ENCODE measurements around the gene SASH3. TPM values are rescaled to one million over a fixed set of nuclear protein-coding genes. Genes with fewer than 3 reads are reported as not detected.

The SASH3 gene
- total RNA-seq, 2 donors from 2014 or later = 2.1 to 8.3 TPM

DNA sequence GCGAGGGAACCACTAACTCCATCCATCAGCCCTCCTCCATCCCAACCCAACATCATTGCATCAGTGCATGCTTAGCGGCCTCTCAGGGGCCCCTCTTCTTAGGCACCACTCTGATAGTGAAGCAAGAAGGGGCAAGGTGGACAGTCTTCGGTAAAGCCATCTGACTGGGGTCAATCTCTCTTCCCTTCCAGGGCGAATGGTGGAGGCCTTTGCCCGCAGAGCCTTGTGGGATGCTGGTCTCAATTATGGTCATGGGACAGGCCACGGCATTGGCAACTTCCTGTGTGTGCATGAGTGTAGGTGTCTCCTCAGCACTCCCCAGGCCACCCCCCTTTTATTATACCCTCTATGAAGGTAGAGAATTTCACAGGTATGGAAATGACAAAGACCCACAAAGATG is 18.8 kb upstream of the SASH3 start:
- TF ChIP-seq, protein P1, sequence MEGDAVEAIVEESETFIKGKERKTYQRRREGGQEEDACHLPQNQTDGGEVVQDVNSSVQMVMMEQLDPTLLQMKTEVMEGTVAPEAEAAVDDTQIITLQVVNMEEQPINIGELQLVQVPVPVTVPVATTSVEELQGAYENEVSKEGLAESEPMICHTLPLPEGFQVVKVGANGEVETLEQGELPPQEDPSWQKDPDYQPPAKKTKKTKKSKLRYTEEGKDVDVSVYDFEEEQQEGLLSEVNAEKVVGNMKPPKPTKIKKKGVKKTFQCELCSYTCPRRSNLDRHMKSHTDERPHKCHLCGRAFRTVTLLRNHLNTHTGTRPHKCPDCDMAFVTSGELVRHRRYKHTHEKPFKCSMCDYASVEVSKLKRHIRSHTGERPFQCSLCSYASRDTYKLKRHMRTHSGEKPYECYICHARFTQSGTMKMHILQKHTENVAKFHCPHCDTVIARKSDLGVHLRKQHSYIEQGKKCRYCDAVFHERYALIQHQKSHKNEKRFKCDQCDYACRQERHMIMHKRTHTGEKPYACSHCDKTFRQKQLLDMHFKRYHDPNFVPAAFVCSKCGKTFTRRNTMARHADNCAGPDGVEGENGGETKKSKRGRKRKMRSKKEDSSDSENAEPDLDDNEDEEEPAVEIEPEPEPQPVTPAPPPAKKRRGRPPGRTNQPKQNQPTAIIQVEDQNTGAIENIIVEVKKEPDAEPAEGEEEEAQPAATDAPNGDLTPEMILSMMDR (IDR thresholded peaks at IDR 0.05) = no peak
- DNase-seq (ENCODE audit: low spot score) = no peak
- Histone ChIP-seq H3K4me3 (no peak overlapping the region), H3K27me3 (no peaks in the 10 kb centered on the region), H3K36me3 (no peaks in the 10 kb centered on the region), H3K9me3 (no peaks in the 10 kb centered on the region), H3K27ac (no peak overlapping the region), H3K4me1 (peaks cover 0 to 12% of the 10 kb centered on the region in 2 donors)

DNA sequence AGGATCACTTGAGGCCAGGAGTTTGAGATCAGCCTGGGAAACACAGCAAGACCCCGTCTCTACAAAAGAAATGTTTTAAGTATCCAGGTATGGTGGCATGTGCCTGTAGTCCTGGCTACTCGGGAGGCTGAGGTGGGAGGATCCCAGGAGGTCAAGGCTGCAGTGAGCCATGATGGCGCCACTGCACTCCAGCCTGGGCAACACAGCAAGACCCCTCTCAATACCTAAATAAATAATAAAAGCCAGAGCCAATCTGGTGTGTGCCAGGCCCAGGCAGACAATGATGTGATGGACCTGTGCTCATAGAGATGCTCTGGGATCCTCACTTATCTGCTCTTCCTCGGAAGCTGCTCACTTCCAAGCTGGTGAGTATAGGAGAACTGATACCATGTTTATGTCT is 18.2 kb upstream of the SASH3 start:
- no peaks in the 10 kb centered on the region for H3K36me3 ChIP-seq
- no peaks in the 10 kb centered on the region for H3K9me3 ChIP-seq
- H3K27ac ChIP-seq = no peak overlapping the region
- H3K4me3 ChIP-seq = no peak overlapping the region
- TF ChIP-seq, protein P1 (IDR thresholded peaks at IDR 0.05) = no peak
- DNase-seq (ENCODE audit: low spot score) = no peak
- no peaks in the 10 kb centered on the region for H3K27me3 ChIP-seq
- peaks cover 0 to 12% of the 10 kb centered on the region in 2 donors for H3K4me1 ChIP-seq

DNA sequence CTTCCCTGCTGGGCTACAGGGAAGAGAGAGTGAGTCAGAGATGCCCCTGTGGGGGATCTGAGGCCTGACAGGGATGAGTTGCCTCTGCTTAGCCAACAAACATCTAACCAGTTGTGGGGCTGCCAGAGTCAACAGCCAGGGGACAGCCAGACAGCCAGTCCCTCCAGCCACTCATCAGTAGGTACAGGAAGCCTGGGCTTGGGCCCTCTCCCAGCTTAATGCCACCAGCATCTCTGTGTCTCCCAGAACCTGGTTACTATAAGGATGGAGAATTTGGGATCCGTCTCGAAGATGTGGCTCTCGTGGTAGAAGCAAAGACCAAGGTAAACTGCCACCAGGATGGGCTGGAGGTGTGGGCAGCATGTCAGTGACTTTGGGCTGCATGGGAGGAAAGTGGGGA is 17.3 kb upstream of the SASH3 start:
- TF ChIP-seq, protein P1 (IDR thresholded peaks at IDR 0.05) = no peak
- DNase-seq (ENCODE audit: low spot score) = no peak
- H3K27me3 ChIP-seq = no peaks in the 10 kb centered on the region
- H3K4me1 ChIP-seq = peaks cover 0 to 12% of the 10 kb centered on the region in 2 donors
- H3K27ac ChIP-seq = no peak overlapping the region
- H3K36me3 ChIP-seq = no peaks in the 10 kb centered on the region
- H3K4me3 ChIP-seq = no peak overlapping the region
- no peaks in the 10 kb centered on the region for H3K9me3 ChIP-seq

DNA sequence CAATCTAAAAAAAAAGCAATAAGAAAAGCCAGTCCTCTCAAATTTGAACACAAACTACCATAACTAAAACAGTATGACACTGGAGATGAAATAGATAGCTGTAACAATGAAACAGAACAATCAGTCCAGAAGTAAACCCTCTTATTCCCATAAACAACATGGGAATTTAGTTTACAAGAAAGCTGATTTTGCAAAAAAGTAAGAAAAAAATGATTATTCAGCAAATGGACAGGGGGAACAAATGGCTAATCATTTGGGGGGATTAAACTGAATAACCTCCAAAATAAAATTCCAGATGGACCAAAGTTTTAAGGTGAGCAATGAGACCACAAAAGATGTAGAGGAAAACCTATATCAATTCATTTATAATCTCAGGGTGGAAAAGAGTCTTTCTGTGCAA is 16.1 kb upstream of the SASH3 start:
- TF ChIP-seq, protein P1 (IDR thresholded peaks at IDR 0.05) = no peak
- no peaks in the 10 kb centered on the region for H3K9me3 ChIP-seq
- no peaks in the 10 kb centered on the region for H3K36me3 ChIP-seq
- H3K27me3 ChIP-seq = no peaks in the 10 kb centered on the region
- H3K4me3 ChIP-seq = no peak overlapping the region
- no peak for DNase-seq (ENCODE audit: low spot score)
- no peak overlapping the region for H3K27ac ChIP-seq
- peaks cover 0 to 12% of the 10 kb centered on the region in 2 donors for H3K4me1 ChIP-seq

DNA sequence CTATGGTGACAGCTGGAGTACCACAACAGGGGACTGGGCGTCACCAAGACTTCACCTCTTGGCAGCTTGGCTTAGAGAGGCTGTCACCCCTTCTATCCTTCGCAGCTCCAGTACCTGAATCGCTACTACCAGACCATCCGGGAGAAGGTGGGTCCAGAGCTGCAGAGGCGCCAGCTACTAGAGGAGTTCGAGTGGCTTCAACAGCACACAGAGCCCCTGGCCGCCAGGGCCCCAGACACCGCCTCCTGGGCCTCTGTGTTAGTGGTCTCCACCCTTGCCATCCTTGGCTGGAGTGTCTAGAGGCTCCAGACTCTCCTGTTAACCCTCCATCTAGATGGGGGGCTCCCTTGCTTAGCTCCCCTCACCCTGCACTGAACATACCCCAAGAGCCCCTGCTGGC is 11.6 kb upstream of the SASH3 start:
- H3K9me3 ChIP-seq = no peaks in the 10 kb centered on the region
- no peak for DNase-seq (ENCODE audit: low spot score)
- no peaks in the 10 kb centered on the region for H3K36me3 ChIP-seq
- no peak overlapping the region for H3K4me3 ChIP-seq
- no peaks in the 10 kb centered on the region for H3K4me1 ChIP-seq
- H3K27ac ChIP-seq = no peak overlapping the region
- TF ChIP-seq, protein P1 (IDR thresholded peaks at IDR 0.05) = no peak
- no peaks in the 10 kb centered on the region for H3K27me3 ChIP-seq

Measured in right atrium auricular region (tissue), 2 donors.